ENCODE measurements around the gene PLA2G4E.

PLA2G4E gene

DNA sequence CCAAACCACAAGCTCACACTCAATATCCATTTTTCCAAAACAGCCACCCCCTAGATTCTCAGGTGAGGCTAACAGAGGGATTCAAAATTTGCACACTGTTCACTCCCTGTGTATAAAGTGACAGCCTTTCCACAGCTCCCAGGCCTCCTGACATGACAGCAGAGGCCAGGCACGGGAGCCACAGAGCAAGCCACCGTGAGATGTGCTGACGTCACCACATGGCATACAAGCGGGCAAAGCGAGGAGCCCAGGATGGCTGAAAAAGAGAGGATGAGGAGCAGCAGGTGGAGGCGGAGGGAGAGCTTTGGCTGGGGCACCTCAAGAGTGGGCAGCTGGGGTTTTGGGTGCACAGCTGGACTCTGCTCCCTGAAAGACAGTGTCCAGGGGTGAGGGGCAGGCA, 75.6 kb downstream of the PLA2G4E start:
- H3K36me3 ChIP-seq (ENCODE audit: control insufficient read depth in 1 of 2, insufficient read depth in 2 of 2, low read depth in 1 of 2, low read length in 2 of 2) = peaks cover 5 to 34% of the 10 kb centered on the region in 2 experiments
- no peaks in the 10 kb centered on the region for H3K9me3 ChIP-seq (ENCODE audit: control insufficient read depth, low read length)
- H3K4me2 ChIP-seq (ENCODE audit: low read length, poor library complexity, severe bottlenecking) = no peak overlapping the region
- no peak overlapping the region for H4K8ac ChIP-seq (ENCODE audit: low read length)
- H3K9ac ChIP-seq (ENCODE audit: low read length) = peak overlapping the region; percentile 52
- H2AFZ ChIP-seq (ENCODE audit: low read depth, low read length) = no peak overlapping the region
- peak overlapping the region; percentile 0 to 22 for H2BK12ac ChIP-seq (ENCODE audit: low read length in 2 of 2)
- H2BK120ac ChIP-seq (ENCODE audit: low read depth, low read length) = peak overlapping the region; percentile 1
- H3K27ac ChIP-seq (ENCODE audit: low read length, poor library complexity, severe bottlenecking) = peak overlapping the region; percentile 99
- H3K4me3 ChIP-seq (ENCODE audit: insufficient read depth in 1 of 2, low read depth in 1 of 2, low read length in 2 of 2) = no peak overlapping the region
- H3K27me3 ChIP-seq (ENCODE audit: control insufficient read depth in 1 of 2, insufficient read depth in 1 of 2, low read length in 2 of 2) = no peaks in the 10 kb centered on the region
- no peak overlapping the region for H2BK15ac ChIP-seq (ENCODE audit: low read depth, poor library complexity, severe bottlenecking)
- H2BK5ac ChIP-seq (ENCODE audit: low read depth, low read length, poor library complexity, severe bottlenecking) = peak overlapping the region; percentile 33
- H2AK5ac ChIP-seq (ENCODE audit: low read length, severe bottlenecking) = peak overlapping the region; percentile 10
- 78% methylated on average over 6 of the region's 6 CpGs for WGBS
- peak overlapping the region; percentile 73 for H4K91ac ChIP-seq (ENCODE audit: low read length)
- peak overlapping the region in 1 of 2 experiments; percentile 25 for H3K4ac ChIP-seq (ENCODE audit: low read depth in 1 of 2, low read length in 2 of 2)
- peak overlapping the region in 1 of 2 experiments; percentile 67 for H3K18ac ChIP-seq (ENCODE audit: low read depth in 1 of 2, low read length in 2 of 2)
- H3K79me1 ChIP-seq (replicated peaks; ENCODE audit: low read length, poor library complexity, severe bottlenecking) = no peaks in the 10 kb centered on the region
- H3K23ac ChIP-seq (ENCODE audit: low read length in 2 of 2) = no peak overlapping the region
- no peak overlapping the region for H3K14ac ChIP-seq (ENCODE audit: low read length in 2 of 2)
- DNase-seq = no peak
- peaks cover 57% of the 10 kb centered on the region for H3K4me1 ChIP-seq (ENCODE audit: control insufficient read depth, insufficient read depth, low read depth, low read length)

- H3K9me3 ChIP-seq (ENCODE audit: control insufficient read depth, low read length) = no peaks in the 10 kb centered on the region
- no peaks in the 10 kb centered on the region for H3K79me1 ChIP-seq (replicated peaks; ENCODE audit: low read length, poor library complexity, severe bottlenecking)
- no peak overlapping the region for H3K14ac ChIP-seq (ENCODE audit: low read length in 2 of 2)
- H3K4me3 ChIP-seq (ENCODE audit: insufficient read depth in 1 of 2, low read depth in 1 of 2, low read length in 2 of 2) = peak overlapping the region in 1 of 2 experiments; percentile 45
- H3K23ac ChIP-seq (ENCODE audit: low read length in 2 of 2) = no peak overlapping the region
- peak overlapping the region in 1 of 2 experiments; percentile 93 for H3K4ac ChIP-seq (ENCODE audit: low read depth in 1 of 2, low read length in 2 of 2)
- H3K9ac ChIP-seq (ENCODE audit: low read length) = peak overlapping the region; percentile 52
- H2AFZ ChIP-seq (ENCODE audit: low read depth, low read length) = no peak overlapping the region
- H4K8ac ChIP-seq (ENCODE audit: low read length) = peak overlapping the region; percentile 85
- no peak overlapping the region for H2BK15ac ChIP-seq (ENCODE audit: low read depth, poor library complexity, severe bottlenecking)
- H3K4me1 ChIP-seq (ENCODE audit: control insufficient read depth, insufficient read depth, low read depth, low read length) = peaks cover 58% of the 10 kb centered on the region
- peak overlapping the region; percentile 73 for H4K91ac ChIP-seq (ENCODE audit: low read length)
- peaks cover 5 to 38% of the 10 kb centered on the region in 2 experiments for H3K36me3 ChIP-seq (ENCODE audit: control insufficient read depth in 1 of 2, insufficient read depth in 2 of 2, low read depth in 1 of 2, low read length in 2 of 2)
- 5% methylated on average over 7 of the region's 8 CpGs for WGBS
- DNase-seq = peak; percentile 91
- no peak overlapping the region for H3K4me2 ChIP-seq (ENCODE audit: low read length, poor library complexity, severe bottlenecking)
- peak overlapping the region; percentile 99 for H2BK5ac ChIP-seq (ENCODE audit: low read depth, low read length, poor library complexity, severe bottlenecking)
- peak overlapping the region; percentile 1 for H2BK120ac ChIP-seq (ENCODE audit: low read depth, low read length)
- peak overlapping the region; percentile 85 to 90 for H3K18ac ChIP-seq (ENCODE audit: low read depth in 1 of 2, low read length in 2 of 2)
- H2AK5ac ChIP-seq (ENCODE audit: low read length, severe bottlenecking) = peak overlapping the region; percentile 99
- H2BK12ac ChIP-seq (ENCODE audit: low read length in 2 of 2) = peak overlapping the region in 1 of 2 experiments; percentile 72
- no peaks in the 10 kb centered on the region for H3K27me3 ChIP-seq (ENCODE audit: control insufficient read depth in 1 of 2, insufficient read depth in 1 of 2, low read length in 2 of 2)
- H3K27ac ChIP-seq (ENCODE audit: low read length, poor library complexity, severe bottlenecking) = peak overlapping the region; percentile 99
Observed at GRCh38 chr15:41944313-41944940, 76.4 kb downstream of the PLA2G4E start.

DNA sequence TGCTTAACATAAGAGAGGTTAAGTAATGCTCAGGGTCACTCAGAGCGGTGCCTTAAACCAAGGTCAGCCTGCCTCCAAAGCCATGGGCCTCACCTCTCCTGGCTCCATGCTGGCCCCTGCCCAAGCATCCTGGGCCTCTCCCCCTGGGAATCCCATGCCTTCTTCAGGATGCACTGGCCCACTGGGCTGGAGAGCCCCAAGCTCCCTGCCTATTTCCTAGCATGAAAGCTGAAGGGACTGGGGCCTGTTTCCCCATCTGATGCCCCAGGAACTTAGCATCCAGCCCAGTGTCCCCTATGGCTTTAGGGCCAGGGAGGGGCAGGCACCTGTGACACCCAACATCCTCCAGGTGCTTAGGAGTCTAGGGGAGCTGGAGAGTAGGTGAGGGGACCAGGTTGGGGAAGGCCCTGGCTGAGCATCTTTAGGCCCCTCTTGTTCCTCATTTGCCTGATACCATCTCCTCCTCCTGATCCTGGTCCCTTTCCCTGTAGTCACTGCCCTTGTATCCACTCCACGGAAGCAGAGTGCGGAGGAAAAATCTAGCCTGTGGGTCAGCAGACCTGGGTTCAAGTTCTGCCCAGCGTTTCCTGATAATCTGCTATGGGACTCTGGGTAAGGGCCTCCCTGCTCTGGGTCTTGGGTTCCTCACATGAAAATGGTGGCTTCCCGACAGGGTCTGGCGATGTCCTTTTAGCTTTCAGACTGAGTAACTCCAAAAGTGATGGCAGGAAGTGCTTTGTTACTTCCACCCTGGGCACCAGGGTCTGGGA, 77.1 kb downstream of the PLA2G4E start:
- no peaks in the 10 kb centered on the region for H3K79me1 ChIP-seq (replicated peaks; ENCODE audit: low read length, poor library complexity, severe bottlenecking)
- H2AFZ ChIP-seq (ENCODE audit: low read depth, low read length) = no peak overlapping the region
- H2BK12ac ChIP-seq (ENCODE audit: low read length in 2 of 2) = peak overlapping the region; percentile 16 to 65
- H3K36me3 ChIP-seq (ENCODE audit: control insufficient read depth in 1 of 2, insufficient read depth in 2 of 2, low read depth in 1 of 2, low read length in 2 of 2) = peaks cover 5 to 37% of the 10 kb centered on the region in 2 experiments
- H2AK5ac ChIP-seq (ENCODE audit: low read length, severe bottlenecking) = peak overlapping the region; percentile 99
- peak overlapping the region; percentile 99 for H3K27ac ChIP-seq (ENCODE audit: low read length, poor library complexity, severe bottlenecking)
- peak overlapping the region; percentile 90 to 93 for H3K4ac ChIP-seq (ENCODE audit: low read depth in 1 of 2, low read length in 2 of 2)
- peak overlapping the region; percentile 85 to 90 for H3K18ac ChIP-seq (ENCODE audit: low read depth in 1 of 2, low read length in 2 of 2)
- peak overlapping the region; percentile 82 for H2BK120ac ChIP-seq (ENCODE audit: low read depth, low read length)
- peak overlapping the region in 1 of 2 experiments; percentile 45 for H3K14ac ChIP-seq (ENCODE audit: low read length in 2 of 2)
- peak overlapping the region; percentile 52 for H3K9ac ChIP-seq (ENCODE audit: low read length)
- H2BK15ac ChIP-seq (ENCODE audit: low read depth, poor library complexity, severe bottlenecking) = peak overlapping the region; percentile 45
- H3K4me2 ChIP-seq (ENCODE audit: low read length, poor library complexity, severe bottlenecking) = no peak overlapping the region
- H3K4me3 ChIP-seq (ENCODE audit: insufficient read depth in 1 of 2, low read depth in 1 of 2, low read length in 2 of 2) = peak overlapping the region in 1 of 2 experiments; percentile 17
- H4K91ac ChIP-seq (ENCODE audit: low read length) = peak overlapping the region; percentile 94
- DNase-seq = no peak
- peaks cover 58% of the 10 kb centered on the region for H3K4me1 ChIP-seq (ENCODE audit: control insufficient read depth, insufficient read depth, low read depth, low read length)
- H2BK5ac ChIP-seq (ENCODE audit: low read depth, low read length, poor library complexity, severe bottlenecking) = peak overlapping the region; percentile 99
- no peaks in the 10 kb centered on the region for H3K9me3 ChIP-seq (ENCODE audit: control insufficient read depth, low read length)
- no peak overlapping the region for H3K23ac ChIP-seq (ENCODE audit: low read length in 2 of 2)
- no peaks in the 10 kb centered on the region for H3K27me3 ChIP-seq (ENCODE audit: control insufficient read depth in 1 of 2, insufficient read depth in 1 of 2, low read length in 2 of 2)
- 50% methylated on average over 6 of the region's 6 CpGs for WGBS
- H4K8ac ChIP-seq (ENCODE audit: low read length) = peak overlapping the region; percentile 85

DNA sequence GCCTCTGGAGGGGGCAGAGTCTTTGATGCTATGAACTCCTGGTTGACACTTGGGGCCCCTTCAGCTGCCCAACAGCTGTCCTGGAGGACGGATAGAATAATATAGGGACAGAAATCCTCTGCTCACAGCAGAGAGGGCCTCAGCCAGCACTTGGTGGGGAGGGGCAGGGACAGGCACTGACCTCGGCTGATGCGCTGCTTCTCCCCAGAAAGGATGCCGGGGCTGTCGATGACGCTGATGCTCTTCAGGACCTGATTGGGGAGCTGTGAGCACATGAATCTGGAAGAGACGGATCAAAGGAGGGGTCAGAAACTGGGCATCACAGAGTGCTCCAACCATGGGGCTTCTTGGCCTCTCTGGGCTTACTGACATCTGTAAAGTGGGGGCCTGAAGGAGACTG, 78.0 kb downstream of the PLA2G4E start:
- WGBS = 75% methylated on average over 7 of the region's 7 CpGs
- Histone ChIP-seq H3K14ac (ENCODE audit: low read length in 2 of 2) (no peak overlapping the region), H3K9me3 (ENCODE audit: control insufficient read depth, low read length) (no peaks in the 10 kb centered on the region), H3K27me3 (ENCODE audit: control insufficient read depth in 1 of 2, insufficient read depth in 1 of 2, low read length in 2 of 2) (no peaks in the 10 kb centered on the region), H3K9ac (ENCODE audit: low read length) (no peak overlapping the region), H2AFZ (ENCODE audit: low read depth, low read length) (no peak overlapping the region), H2AK5ac (ENCODE audit: low read length, severe bottlenecking) (peak overlapping the region; percentile 99), H3K23ac (ENCODE audit: low read length in 2 of 2) (no peak overlapping the region), H3K27ac (ENCODE audit: low read length, poor library complexity, severe bottlenecking) (peak overlapping the region; percentile 99), H3K36me3 (ENCODE audit: control insufficient read depth in 1 of 2, insufficient read depth in 2 of 2, low read depth in 1 of 2, low read length in 2 of 2) (peaks cover 5 to 34% of the 10 kb centered on the region in 2 experiments), H3K4me1 (ENCODE audit: control insufficient read depth, insufficient read depth, low read depth, low read length) (peaks cover 58% of the 10 kb centered on the region), H3K4me2 (ENCODE audit: low read length, poor library complexity, severe bottlenecking) (no peak overlapping the region), H4K8ac (ENCODE audit: low read length) (peak overlapping the region; percentile 45), H3K4me3 (ENCODE audit: insufficient read depth in 1 of 2, low read depth in 1 of 2, low read length in 2 of 2) (no peak overlapping the region), H2BK15ac (ENCODE audit: low read depth, poor library complexity, severe bottlenecking) (no peak overlapping the region), H2BK5ac (ENCODE audit: low read depth, low read length, poor library complexity, severe bottlenecking) (peak overlapping the region; percentile 33), H4K91ac (ENCODE audit: low read length) (peak overlapping the region; percentile 81), H3K4ac (ENCODE audit: low read depth in 1 of 2, low read length in 2 of 2) (peak overlapping the region; percentile 35 to 45), H3K18ac (ENCODE audit: low read depth in 1 of 2, low read length in 2 of 2) (no peak overlapping the region), H3K79me1 (replicated peaks; ENCODE audit: low read length, poor library complexity, severe bottlenecking) (no peaks in the 10 kb centered on the region), H2BK120ac (ENCODE audit: low read depth, low read length) (peak overlapping the region; percentile 38), H2BK12ac (ENCODE audit: low read length in 2 of 2) (peak overlapping the region; percentile 17 to 67)
- DNase-seq = no peak

Measured in mesenchymal stem cell (in vitro differentiated cells and primary cell).